Measurements from ENCODE around the gene ADGRD2.

Gene ADGRD2

GRCh38 chr9:124438091-124438490, 12.2 kb upstream of the ADGRD2 start:
- TF ChIP-seq, protein P1, sequence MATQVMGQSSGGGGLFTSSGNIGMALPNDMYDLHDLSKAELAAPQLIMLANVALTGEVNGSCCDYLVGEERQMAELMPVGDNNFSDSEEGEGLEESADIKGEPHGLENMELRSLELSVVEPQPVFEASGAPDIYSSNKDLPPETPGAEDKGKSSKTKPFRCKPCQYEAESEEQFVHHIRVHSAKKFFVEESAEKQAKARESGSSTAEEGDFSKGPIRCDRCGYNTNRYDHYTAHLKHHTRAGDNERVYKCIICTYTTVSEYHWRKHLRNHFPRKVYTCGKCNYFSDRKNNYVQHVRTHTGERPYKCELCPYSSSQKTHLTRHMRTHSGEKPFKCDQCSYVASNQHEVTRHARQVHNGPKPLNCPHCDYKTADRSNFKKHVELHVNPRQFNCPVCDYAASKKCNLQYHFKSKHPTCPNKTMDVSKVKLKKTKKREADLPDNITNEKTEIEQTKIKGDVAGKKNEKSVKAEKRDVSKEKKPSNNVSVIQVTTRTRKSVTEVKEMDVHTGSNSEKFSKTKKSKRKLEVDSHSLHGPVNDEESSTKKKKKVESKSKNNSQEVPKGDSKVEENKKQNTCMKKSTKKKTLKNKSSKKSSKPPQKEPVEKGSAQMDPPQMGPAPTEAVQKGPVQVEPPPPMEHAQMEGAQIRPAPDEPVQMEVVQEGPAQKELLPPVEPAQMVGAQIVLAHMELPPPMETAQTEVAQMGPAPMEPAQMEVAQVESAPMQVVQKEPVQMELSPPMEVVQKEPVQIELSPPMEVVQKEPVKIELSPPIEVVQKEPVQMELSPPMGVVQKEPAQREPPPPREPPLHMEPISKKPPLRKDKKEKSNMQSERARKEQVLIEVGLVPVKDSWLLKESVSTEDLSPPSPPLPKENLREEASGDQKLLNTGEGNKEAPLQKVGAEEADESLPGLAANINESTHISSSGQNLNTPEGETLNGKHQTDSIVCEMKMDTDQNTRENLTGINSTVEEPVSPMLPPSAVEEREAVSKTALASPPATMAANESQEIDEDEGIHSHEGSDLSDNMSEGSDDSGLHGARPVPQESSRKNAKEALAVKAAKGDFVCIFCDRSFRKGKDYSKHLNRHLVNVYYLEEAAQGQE (IDR thresholded peaks at IDR 0.05; ENCODE audit: insufficient read depth in 1 of 2, low read depth in 2 of 2, low read length in 2 of 2) = no peak
- no peak for TF ChIP-seq TAF1 (IDR thresholded peaks at IDR 0.05; ENCODE audit: borderline replicate concordance, insufficient read depth, low read length)
- TF ChIP-seq FOXP2 (optimal IDR thresholded peaks at IDR 0.05; ENCODE audit: borderline replicate concordance, extremely low read depth, extremely low read length, insufficient read depth) = no peak

DNA sequence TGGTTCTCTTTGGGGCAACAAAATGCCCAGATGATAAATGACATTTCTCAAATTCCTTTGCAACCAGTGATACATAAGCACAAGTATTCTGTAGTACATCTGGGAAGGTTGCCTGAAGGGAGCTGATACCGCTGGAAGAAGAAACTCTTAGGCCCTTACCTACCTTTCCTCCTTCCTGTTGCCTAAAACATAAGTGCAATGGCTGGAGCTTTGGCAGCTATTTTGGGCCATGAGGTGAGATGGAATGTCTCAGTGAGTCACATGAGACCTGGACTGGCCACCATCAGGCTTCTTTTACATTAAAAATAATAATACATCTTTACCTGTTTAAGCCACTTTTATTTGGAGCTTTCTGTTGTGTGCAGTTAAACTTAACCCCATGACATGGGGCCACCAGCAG, 11.2 kb upstream of the ADGRD2 start:
- TF ChIP-seq POLR2AphosphoS5 (IDR thresholded peaks at IDR 0.05; ENCODE audit: low read depth, low read length) (no peak), FOXP2 (optimal IDR thresholded peaks at IDR 0.05; ENCODE audit: borderline replicate concordance, extremely low read depth, extremely low read length, insufficient read depth) (no peak), SIN3A (IDR thresholded peaks at IDR 0.05; ENCODE audit: borderline replicate concordance, insufficient read depth, low read length) (no peak), TAF1 (IDR thresholded peaks at IDR 0.05; ENCODE audit: borderline replicate concordance, insufficient read depth, low read length) (no peak)
- TF ChIP-seq, protein P1 (IDR thresholded peaks at IDR 0.05; ENCODE audit: insufficient read depth in 1 of 2, low read depth in 2 of 2, low read length in 2 of 2) = no peak

DNA sequence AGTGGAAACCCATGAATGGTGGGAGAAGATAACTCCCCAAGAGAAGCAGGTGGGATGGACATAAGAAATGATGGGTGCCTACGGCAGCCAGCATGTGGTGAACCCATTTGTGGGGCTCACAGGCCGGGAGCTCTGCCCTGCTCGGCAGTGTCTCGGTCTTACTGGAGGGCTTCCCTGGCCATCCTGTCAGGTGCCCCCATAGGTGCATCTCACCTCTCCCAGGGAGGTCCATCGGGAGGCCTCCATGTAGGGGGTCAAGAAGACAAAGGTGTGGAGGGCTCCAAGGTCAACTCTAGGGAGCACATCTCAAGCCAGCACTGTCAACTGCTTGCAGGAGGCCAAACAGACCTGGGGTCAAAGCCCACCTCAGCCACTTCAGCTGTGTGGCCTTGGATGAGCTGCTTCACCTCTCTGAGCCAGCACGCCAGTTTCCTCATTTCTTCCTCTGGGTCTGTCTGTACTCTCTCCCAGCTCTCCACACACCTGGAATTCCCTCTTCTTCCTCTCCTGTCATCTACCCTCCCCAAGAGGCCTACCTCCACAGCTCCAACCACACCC, 10.5 kb upstream of the ADGRD2 start:
- TF ChIP-seq, protein P1 (IDR thresholded peaks at IDR 0.05; ENCODE audit: insufficient read depth in 1 of 2, low read depth in 2 of 2, low read length in 2 of 2) = no peak
- TF ChIP-seq TAF1 (IDR thresholded peaks at IDR 0.05; ENCODE audit: borderline replicate concordance, insufficient read depth, low read length) (no peak), FOXP2 (optimal IDR thresholded peaks at IDR 0.05; ENCODE audit: borderline replicate concordance, extremely low read depth, extremely low read length, insufficient read depth) (no peak), SIN3A (IDR thresholded peaks at IDR 0.05; ENCODE audit: borderline replicate concordance, insufficient read depth, low read length) (no peak), POLR2AphosphoS5 (IDR thresholded peaks at IDR 0.05; ENCODE audit: low read depth, low read length) (no peak)

DNA sequence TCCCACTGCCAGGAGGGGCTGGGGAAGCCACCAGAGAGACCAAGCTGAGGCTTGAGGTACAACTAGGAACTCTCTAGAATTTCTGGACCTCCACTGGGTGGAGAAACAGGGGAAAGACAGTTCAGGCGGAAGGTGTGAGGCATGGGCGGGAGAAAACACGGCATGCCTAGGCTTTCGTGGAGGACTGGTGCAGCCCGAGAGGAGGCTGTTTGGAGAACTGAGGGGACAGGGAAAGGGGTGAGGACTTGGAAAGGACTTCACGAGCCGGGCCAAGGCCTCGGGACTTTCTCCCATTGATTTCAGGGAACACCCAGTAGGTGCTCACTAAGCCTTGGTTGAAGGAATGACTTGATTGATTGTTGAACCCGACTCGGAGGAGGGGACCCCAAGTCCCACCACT, 9.5 kb upstream of the ADGRD2 start:
- TF ChIP-seq FOXP2 (optimal IDR thresholded peaks at IDR 0.05; ENCODE audit: borderline replicate concordance, extremely low read depth, extremely low read length, insufficient read depth) = no peak
- TF ChIP-seq, protein P1 (IDR thresholded peaks at IDR 0.05; ENCODE audit: insufficient read depth in 1 of 2, low read depth in 2 of 2, low read length in 2 of 2) = no peak
- no peak for TF ChIP-seq POLR2AphosphoS5 (IDR thresholded peaks at IDR 0.05; ENCODE audit: low read depth, low read length)
- TF ChIP-seq SIN3A (IDR thresholded peaks at IDR 0.05; ENCODE audit: borderline replicate concordance, insufficient read depth, low read length) = no peak
- TF ChIP-seq TAF1 (IDR thresholded peaks at IDR 0.05; ENCODE audit: borderline replicate concordance, insufficient read depth, low read length) = no peak

DNA sequence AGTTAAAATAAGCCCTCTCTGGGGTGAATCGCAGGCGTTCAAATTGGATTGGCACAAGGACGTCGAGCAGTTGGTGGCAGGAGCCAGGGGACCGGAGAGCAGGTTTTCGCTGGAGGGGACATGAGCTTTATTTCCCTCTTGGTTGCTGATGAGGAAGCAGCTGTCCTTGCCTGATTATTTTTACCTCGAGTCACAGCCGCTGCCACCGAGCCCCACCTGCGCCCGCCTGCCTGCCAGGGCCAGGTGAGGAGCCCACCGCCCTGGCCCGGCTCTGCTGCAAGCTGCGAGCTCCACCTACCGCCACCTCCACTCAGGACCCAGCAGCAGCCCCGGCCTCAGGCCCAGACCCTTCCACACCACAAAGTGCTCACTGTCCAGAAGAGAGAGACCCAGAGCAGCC, 9.0 kb upstream of the ADGRD2 start:
- TF ChIP-seq TAF1 (IDR thresholded peaks at IDR 0.05; ENCODE audit: borderline replicate concordance, insufficient read depth, low read length) = no peak
- TF ChIP-seq FOXP2 (optimal IDR thresholded peaks at IDR 0.05; ENCODE audit: borderline replicate concordance, extremely low read depth, extremely low read length, insufficient read depth) = no peak
- no peak for TF ChIP-seq POLR2AphosphoS5 (IDR thresholded peaks at IDR 0.05; ENCODE audit: low read depth, low read length)
- TF ChIP-seq SIN3A (IDR thresholded peaks at IDR 0.05; ENCODE audit: borderline replicate concordance, insufficient read depth, low read length) = no peak
- TF ChIP-seq, protein P1 (IDR thresholded peaks at IDR 0.05; ENCODE audit: insufficient read depth in 1 of 2, low read depth in 2 of 2, low read length in 2 of 2) = no peak

All from PFSK-1 (cell line).